Measurements from ENCODE around the gene SLCO3A1.

Gene SLCO3A1

GRCh38 chr15:92012881-92013280 is 159.4 kb downstream of the SLCO3A1 start:
- H3K14ac ChIP-seq (ENCODE audit: low read length), result no peak overlapping the region
- H3K4me3 ChIP-seq (ENCODE audit: low read depth, low read length), result no peak overlapping the region
- H2AFZ ChIP-seq (ENCODE audit: insufficient read depth, low read length, poor library complexity), result no peak overlapping the region
- peaks cover 0 to 3% of the 10 kb centered on the region in 2 experiments for H3K4me1 ChIP-seq (ENCODE audit: control insufficient read depth in 1 of 2, insufficient read depth in 2 of 2, low read length in 2 of 2)
- H3K27me3 ChIP-seq (ENCODE audit: insufficient read depth, low read length), result no peaks in the 10 kb centered on the region
- no peak overlapping the region for H3K23ac ChIP-seq (ENCODE audit: low read length)
- no peak overlapping the region for H3K18ac ChIP-seq (ENCODE audit: low read length)
- no peak overlapping the region for H2BK12ac ChIP-seq (ENCODE audit: low read length)
- no peak overlapping the region for H3K27ac ChIP-seq (ENCODE audit: low read depth, low read length)
- no peaks in the 10 kb centered on the region for H3K9me3 ChIP-seq (ENCODE audit: insufficient read depth, low read depth, low read length)
- no peak overlapping the region for H3K9ac ChIP-seq (ENCODE audit: low read length)
- H4K12ac ChIP-seq (ENCODE audit: low read depth, low read length), result no peak overlapping the region
- H3K79me1 ChIP-seq (ENCODE audit: low read length), result no peaks in the 10 kb centered on the region
- H2AK5ac ChIP-seq (ENCODE audit: low read length), result no peak overlapping the region
- H3K36me3 ChIP-seq (ENCODE audit: control insufficient read depth in 1 of 2, insufficient read depth in 2 of 2, low read length in 2 of 2), result no peaks in the 10 kb centered on the region
- H4K8ac ChIP-seq (ENCODE audit: low read depth, low read length), result no peak overlapping the region
- H3K79me2 ChIP-seq (ENCODE audit: control insufficient read depth, insufficient read depth, low read length, poor library complexity), result no peaks in the 10 kb centered on the region
- H2BK5ac ChIP-seq (ENCODE audit: low read depth, low read length, poor library complexity), result no peak overlapping the region
- DNase-seq, result no peak
- no peak overlapping the region for H3K4ac ChIP-seq (ENCODE audit: low read depth, low read length)
- H2BK120ac ChIP-seq (ENCODE audit: insufficient read depth, low read length, poor library complexity), result no peak overlapping the region
- H3K4me2 ChIP-seq (ENCODE audit: low read length), result no peak overlapping the region
- no peak overlapping the region for H4K91ac ChIP-seq (ENCODE audit: low read depth, low read length)
- no CpG with 5 or more reads among the region's 6 CpGs for WGBS (ENCODE audit: extremely low coverage, insufficient coverage, insufficient read length)

GRCh38 chr15:92014281-92015030 is 160.9 kb downstream of the SLCO3A1 start:
- no peak overlapping the region for H2AK5ac ChIP-seq (ENCODE audit: low read length)
- H3K4me1 ChIP-seq (ENCODE audit: control insufficient read depth in 1 of 2, insufficient read depth in 2 of 2, low read length in 2 of 2), result peaks cover 0 to 3% of the 10 kb centered on the region in 2 experiments
- WGBS (ENCODE audit: extremely low coverage, insufficient coverage, insufficient read length), result no CpG with 5 or more reads among the region's 6 CpGs
- no peak overlapping the region for H3K4ac ChIP-seq (ENCODE audit: low read depth, low read length)
- H2AFZ ChIP-seq (ENCODE audit: insufficient read depth, low read length, poor library complexity), result no peak overlapping the region
- H2BK5ac ChIP-seq (ENCODE audit: low read depth, low read length, poor library complexity), result no peak overlapping the region
- peak overlapping the region; percentile 8 for H3K9ac ChIP-seq (ENCODE audit: low read length)
- no peak overlapping the region for H3K4me3 ChIP-seq (ENCODE audit: low read depth, low read length)
- no peak overlapping the region for H4K8ac ChIP-seq (ENCODE audit: low read depth, low read length)
- no peak overlapping the region for H3K14ac ChIP-seq (ENCODE audit: low read length)
- H3K9me3 ChIP-seq (ENCODE audit: insufficient read depth, low read depth, low read length), result no peaks in the 10 kb centered on the region
- H4K91ac ChIP-seq (ENCODE audit: low read depth, low read length), result no peak overlapping the region
- H2BK12ac ChIP-seq (ENCODE audit: low read length), result no peak overlapping the region
- H3K23ac ChIP-seq (ENCODE audit: low read length), result no peak overlapping the region
- H3K79me2 ChIP-seq (ENCODE audit: control insufficient read depth, insufficient read depth, low read length, poor library complexity), result no peaks in the 10 kb centered on the region
- no peaks in the 10 kb centered on the region for H3K36me3 ChIP-seq (ENCODE audit: control insufficient read depth in 1 of 2, insufficient read depth in 2 of 2, low read length in 2 of 2)
- H3K79me1 ChIP-seq (ENCODE audit: low read length), result no peaks in the 10 kb centered on the region
- H3K18ac ChIP-seq (ENCODE audit: low read length), result no peak overlapping the region
- H3K4me2 ChIP-seq (ENCODE audit: low read length), result no peak overlapping the region
- no peak overlapping the region for H2BK120ac ChIP-seq (ENCODE audit: insufficient read depth, low read length, poor library complexity)
- H3K27me3 ChIP-seq (ENCODE audit: insufficient read depth, low read length), result no peaks in the 10 kb centered on the region
- no peak overlapping the region for H3K27ac ChIP-seq (ENCODE audit: low read depth, low read length)
- H4K12ac ChIP-seq (ENCODE audit: low read depth, low read length), result no peak overlapping the region
- no peak for DNase-seq

GRCh38 chr15:92017882-92018534 is 164.5 kb downstream of the SLCO3A1 start:
- no peak overlapping the region for H2AFZ ChIP-seq (ENCODE audit: insufficient read depth, low read length, poor library complexity)
- H3K9me3 ChIP-seq (ENCODE audit: insufficient read depth, low read depth, low read length), result no peaks in the 10 kb centered on the region
- H3K23ac ChIP-seq (ENCODE audit: low read length), result no peak overlapping the region
- no peak overlapping the region for H3K4me2 ChIP-seq (ENCODE audit: low read length)
- H4K12ac ChIP-seq (ENCODE audit: low read depth, low read length), result no peak overlapping the region
- no peak overlapping the region for H2BK12ac ChIP-seq (ENCODE audit: low read length)
- no peak overlapping the region for H4K91ac ChIP-seq (ENCODE audit: low read depth, low read length)
- no peak for DNase-seq
- H3K27ac ChIP-seq (ENCODE audit: low read depth, low read length), result no peak overlapping the region
- H3K14ac ChIP-seq (ENCODE audit: low read length), result no peak overlapping the region
- no peaks in the 10 kb centered on the region for H3K79me1 ChIP-seq (ENCODE audit: low read length)
- H3K18ac ChIP-seq (ENCODE audit: low read length), result no peak overlapping the region
- no peaks in the 10 kb centered on the region for H3K4me1 ChIP-seq (ENCODE audit: control insufficient read depth in 1 of 2, insufficient read depth in 2 of 2, low read length in 2 of 2)
- no peak overlapping the region for H3K4ac ChIP-seq (ENCODE audit: low read depth, low read length)
- no CpG with 5 or more reads among the region's 10 CpGs for WGBS (ENCODE audit: extremely low coverage, insufficient coverage, insufficient read length)
- H3K9ac ChIP-seq (ENCODE audit: low read length), result no peak overlapping the region
- no peaks in the 10 kb centered on the region for H3K27me3 ChIP-seq (ENCODE audit: insufficient read depth, low read length)
- no peak overlapping the region for H2AK5ac ChIP-seq (ENCODE audit: low read length)
- H2BK5ac ChIP-seq (ENCODE audit: low read depth, low read length, poor library complexity), result no peak overlapping the region
- H3K36me3 ChIP-seq (ENCODE audit: control insufficient read depth in 1 of 2, insufficient read depth in 2 of 2, low read length in 2 of 2), result no peaks in the 10 kb centered on the region
- no peak overlapping the region for H2BK120ac ChIP-seq (ENCODE audit: insufficient read depth, low read length, poor library complexity)
- no peaks in the 10 kb centered on the region for H3K79me2 ChIP-seq (ENCODE audit: control insufficient read depth, insufficient read depth, low read length, poor library complexity)
- no peak overlapping the region for H4K8ac ChIP-seq (ENCODE audit: low read depth, low read length)
- no peak overlapping the region for H3K4me3 ChIP-seq (ENCODE audit: low read depth, low read length)

- no CpG with 5 or more reads among the region's 13 CpGs for WGBS (ENCODE audit: extremely low coverage, insufficient coverage, insufficient read length)
Measured at GRCh38 chr15:92018535-92019239, 165.2 kb downstream of the SLCO3A1 start.

More at GRCh38 chr15:92018535-92019239, 165.2 kb downstream of the SLCO3A1 start:
- Histone ChIP-seq H2BK12ac (ENCODE audit: low read length) (no peak overlapping the region), H3K4me1 (ENCODE audit: control insufficient read depth in 1 of 2, insufficient read depth in 2 of 2, low read length in 2 of 2) (no peaks in the 10 kb centered on the region), H3K27ac (ENCODE audit: low read depth, low read length) (no peak overlapping the region), H3K23ac (ENCODE audit: low read length) (no peak overlapping the region), H3K4ac (ENCODE audit: low read depth, low read length) (no peak overlapping the region), H3K4me2 (ENCODE audit: low read length) (no peak overlapping the region), H4K12ac (ENCODE audit: low read depth, low read length) (no peak overlapping the region), H2AK5ac (ENCODE audit: low read length) (no peak overlapping the region), H4K8ac (ENCODE audit: low read depth, low read length) (no peak overlapping the region), H3K9me3 (ENCODE audit: insufficient read depth, low read depth, low read length) (no peaks in the 10 kb centered on the region), H3K79me2 (ENCODE audit: control insufficient read depth, insufficient read depth, low read length, poor library complexity) (no peaks in the 10 kb centered on the region), H2BK120ac (ENCODE audit: insufficient read depth, low read length, poor library complexity) (no peak overlapping the region), H2BK5ac (ENCODE audit: low read depth, low read length, poor library complexity) (no peak overlapping the region), H3K14ac (ENCODE audit: low read length) (no peak overlapping the region), H3K36me3 (ENCODE audit: control insufficient read depth in 1 of 2, insufficient read depth in 2 of 2, low read length in 2 of 2) (no peaks in the 10 kb centered on the region), H3K27me3 (ENCODE audit: insufficient read depth, low read length) (no peaks in the 10 kb centered on the region), H3K9ac (ENCODE audit: low read length) (no peak overlapping the region), H4K91ac (ENCODE audit: low read depth, low read length) (no peak overlapping the region), H3K4me3 (ENCODE audit: low read depth, low read length) (no peak overlapping the region), H2AFZ (ENCODE audit: insufficient read depth, low read length, poor library complexity) (no peak overlapping the region), H3K79me1 (ENCODE audit: low read length) (no peaks in the 10 kb centered on the region), H3K18ac (ENCODE audit: low read length) (no peak overlapping the region)
- no peak for DNase-seq
